HEK293 (cell line): ENCODE data around the gene SCAMP2.

Source experiments
- CTCF ChIA-PET: fragments of 350-600 bp; formaldehyde crosslinking; extraction: SDS; loops from one replicate; lab custom pipeline; 2021; ENCODE audit warnings: antibody characterized with exemption; lab: Yijun Ruan, JAX
- POLR2A ChIA-PET: fragments of 300-600 bp; formaldehyde crosslinking; extraction: SDS; loops from one replicate; lab custom pipeline; 2020; ENCODE audit warnings: antibody characterized with exemption, inconsistent platforms; lab: Yijun Ruan, JAX
- H3K27ac ChIP-seq: fragments of 200-500 bp; sonication (Bioruptor generic); 2 replicates; pipeline ENCODE4 v1.5.1; 2014; ENCODE audit warnings: low read depth, low read length, control low read depth, inconsistent platforms; ENCODE audit errors: extremely low read depth
- H3K36me3 ChIP-seq, 2 experiments: fragments of 200-500 bp in 1 of 2; sonication (Bioruptor generic) in 1 of 2; 1 replicate in 1 of 2; 2 replicates in 1 of 2; pipeline ENCODE4 v1.5.1; 2014 to 2017; ENCODE audit warnings: inconsistent platforms in 2 of 2, low read length in 2 of 2; ENCODE audit not compliant: control insufficient read depth in 2 of 2, insufficient read depth in 1 of 2
- H3K4me1 ChIP-seq: fragments of 200-500 bp; sonication (Bioruptor generic); 2 replicates; pipeline ENCODE4 v1.5.1; 2014; ENCODE audit warnings: mild to moderate bottlenecking, low read length, inconsistent platforms; ENCODE audit not compliant: control insufficient read depth, insufficient read depth
- H3K4me3 ChIP-seq: 2 replicates; pipeline ENCODE4 v1.5.1; 2011; ENCODE audit warnings: low read depth, mild to moderate bottlenecking, control low read depth, low read length, moderate library complexity
- H3K9me3 ChIP-seq: fragments of 200-500 bp; sonication (Bioruptor generic); 2 replicates; pipeline ENCODE4 v1.5.1; 2014; ENCODE audit warnings: low read depth, low read length, inconsistent platforms; ENCODE audit not compliant: control insufficient read depth, insufficient read depth
- YY2 ChIP-seq: fragments of 450-650 bp; formaldehyde crosslinking; IDR thresholded peaks from 2 replicates; pipeline ENCODE4 v1.5.1; 2016; ENCODE audit warnings: missing biosample characterization, missing genetic modification characterization
- ZBTB17 ChIP-seq: fragments of 450-650 bp; formaldehyde crosslinking; IDR thresholded peaks from 2 replicates; pipeline ENCODE4 v1.5.1; 2016; ENCODE audit warnings: missing biosample characterization, missing genetic modification characterization
- ZEB2 ChIP-seq: fragments of 450-650 bp; formaldehyde crosslinking; IDR thresholded peaks from 2 replicates; pipeline ENCODE4 v1.5.1; 2016; ENCODE audit warnings: missing biosample characterization, missing genetic modification characterization
- ZFHX2 ChIP-seq: fragments of 450-650 bp; formaldehyde crosslinking; conservative IDR thresholded peaks from 2 replicates; pipeline ENCODE4 v1.5.1; 2016; ENCODE audit warnings: missing biosample characterization, missing genetic modification characterization
- ZNF366 ChIP-seq: fragments of 450-650 bp; formaldehyde crosslinking; conservative IDR thresholded peaks from 2 replicates; pipeline ENCODE4 v1.5.1; 2016; ENCODE audit warnings: missing biosample characterization, missing genetic modification characterization
- ZNF37A ChIP-seq: fragments of 450-650 bp; IDR thresholded peaks from 2 replicates; pipeline ENCODE4 v1.5.1; 2018; ENCODE audit warnings: missing biosample characterization, missing genetic modification characterization
- ZNF416 ChIP-seq: fragments of 450-650 bp; formaldehyde crosslinking; IDR thresholded peaks from 2 replicates; pipeline ENCODE4 v1.5.1; 2016; ENCODE audit warnings: missing biosample characterization, missing genetic modification characterization
- ZNF510 ChIP-seq: fragments of 450-650 bp; formaldehyde crosslinking; IDR thresholded peaks from 2 replicates; pipeline ENCODE4 v1.5.1; 2018; ENCODE audit warnings: mild to moderate bottlenecking, missing genetic modification characterization, missing biosample characterization; ENCODE audit not compliant: insufficient replicate concordance
- ZNF629 ChIP-seq: fragments of 450-650 bp; formaldehyde crosslinking; IDR thresholded peaks from 2 replicates; pipeline ENCODE4 v1.5.1; 2017; ENCODE audit warnings: missing biosample characterization, missing genetic modification characterization
- ZNF768 ChIP-seq: fragments of 450-650 bp; formaldehyde crosslinking; IDR thresholded peaks from 2 replicates; pipeline ENCODE4 v1.5.1; 2018; ENCODE audit warnings: missing biosample characterization, mild to moderate bottlenecking, missing genetic modification characterization
- ZSCAN30 ChIP-seq: fragments of 450-650 bp; IDR thresholded peaks from 2 replicates; pipeline ENCODE4 v1.5.1; 2018; ENCODE audit warnings: missing biosample characterization, mild to moderate bottlenecking, missing genetic modification characterization, moderate library complexity
- TF ChIP-seq, protein P1 (sequence below): fragments of 450-650 bp; formaldehyde crosslinking; conservative IDR thresholded peaks from 2 replicates; pipeline ENCODE4 v1.5.1; 2016; ENCODE audit warnings: low read depth, missing biosample characterization, missing genetic modification characterization
- TF ChIP-seq, protein P2 (sequence below): fragments of 450-650 bp; formaldehyde crosslinking; IDR thresholded peaks from 2 replicates; pipeline ENCODE4 v1.5.1; 2016; ENCODE audit warnings: missing biosample characterization, missing genetic modification characterization
- TF ChIP-seq, protein P3 (sequence below): fragments of 450-650 bp; formaldehyde crosslinking; conservative IDR thresholded peaks from 2 replicates; pipeline ENCODE4 v1.5.1; 2016; ENCODE audit warnings: low read depth, missing biosample characterization, missing genetic modification characterization
- TF ChIP-seq, protein P4 (sequence below): fragments of 450-650 bp; formaldehyde crosslinking; IDR thresholded peaks from 2 replicates; pipeline ENCODE4 v1.5.1; 2016; ENCODE audit warnings: missing biosample characterization, missing genetic modification characterization
- TF ChIP-seq, protein P5 (sequence below): fragments of 450-650 bp; formaldehyde crosslinking; IDR thresholded peaks from 2 replicates; pipeline ENCODE4 v1.5.1; 2016; ENCODE audit warnings: missing biosample characterization, missing genetic modification characterization

Gene SCAMP2

DNA sequence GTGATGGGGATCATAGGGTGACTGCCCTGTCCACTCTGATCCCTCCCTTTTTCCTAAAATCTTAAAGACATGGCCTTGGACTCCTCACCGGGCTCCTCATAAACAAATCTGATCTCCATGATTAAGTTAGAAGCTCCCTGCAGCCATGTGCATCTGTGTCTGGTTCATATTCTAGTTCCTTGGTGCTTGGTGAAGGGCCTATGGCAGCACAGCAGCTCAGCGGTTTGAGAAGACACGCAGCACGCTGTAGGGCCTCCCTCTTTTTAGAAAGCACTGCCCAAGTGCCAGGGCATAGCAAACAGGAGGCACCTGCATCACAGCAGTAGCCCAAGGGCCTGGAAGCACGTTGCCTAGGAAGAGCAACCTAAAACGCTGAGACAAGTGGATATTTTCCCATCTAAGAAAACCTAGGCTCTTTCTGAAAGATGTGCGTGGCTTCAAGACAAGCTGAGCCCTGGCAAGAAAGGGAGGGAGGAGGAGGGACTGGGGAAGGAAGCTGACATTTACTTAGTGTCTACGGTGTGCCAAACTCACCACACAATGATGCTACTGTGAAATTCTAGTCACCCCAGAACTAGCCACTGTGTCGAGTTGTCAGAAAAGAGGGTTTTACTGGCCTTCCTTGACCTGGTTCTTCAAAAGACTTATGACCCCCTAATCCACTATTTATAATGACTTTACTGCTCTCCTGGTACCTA, 15.3 kb downstream of the SCAMP2 start (continued):
- TF ChIP-seq, protein P1, sequence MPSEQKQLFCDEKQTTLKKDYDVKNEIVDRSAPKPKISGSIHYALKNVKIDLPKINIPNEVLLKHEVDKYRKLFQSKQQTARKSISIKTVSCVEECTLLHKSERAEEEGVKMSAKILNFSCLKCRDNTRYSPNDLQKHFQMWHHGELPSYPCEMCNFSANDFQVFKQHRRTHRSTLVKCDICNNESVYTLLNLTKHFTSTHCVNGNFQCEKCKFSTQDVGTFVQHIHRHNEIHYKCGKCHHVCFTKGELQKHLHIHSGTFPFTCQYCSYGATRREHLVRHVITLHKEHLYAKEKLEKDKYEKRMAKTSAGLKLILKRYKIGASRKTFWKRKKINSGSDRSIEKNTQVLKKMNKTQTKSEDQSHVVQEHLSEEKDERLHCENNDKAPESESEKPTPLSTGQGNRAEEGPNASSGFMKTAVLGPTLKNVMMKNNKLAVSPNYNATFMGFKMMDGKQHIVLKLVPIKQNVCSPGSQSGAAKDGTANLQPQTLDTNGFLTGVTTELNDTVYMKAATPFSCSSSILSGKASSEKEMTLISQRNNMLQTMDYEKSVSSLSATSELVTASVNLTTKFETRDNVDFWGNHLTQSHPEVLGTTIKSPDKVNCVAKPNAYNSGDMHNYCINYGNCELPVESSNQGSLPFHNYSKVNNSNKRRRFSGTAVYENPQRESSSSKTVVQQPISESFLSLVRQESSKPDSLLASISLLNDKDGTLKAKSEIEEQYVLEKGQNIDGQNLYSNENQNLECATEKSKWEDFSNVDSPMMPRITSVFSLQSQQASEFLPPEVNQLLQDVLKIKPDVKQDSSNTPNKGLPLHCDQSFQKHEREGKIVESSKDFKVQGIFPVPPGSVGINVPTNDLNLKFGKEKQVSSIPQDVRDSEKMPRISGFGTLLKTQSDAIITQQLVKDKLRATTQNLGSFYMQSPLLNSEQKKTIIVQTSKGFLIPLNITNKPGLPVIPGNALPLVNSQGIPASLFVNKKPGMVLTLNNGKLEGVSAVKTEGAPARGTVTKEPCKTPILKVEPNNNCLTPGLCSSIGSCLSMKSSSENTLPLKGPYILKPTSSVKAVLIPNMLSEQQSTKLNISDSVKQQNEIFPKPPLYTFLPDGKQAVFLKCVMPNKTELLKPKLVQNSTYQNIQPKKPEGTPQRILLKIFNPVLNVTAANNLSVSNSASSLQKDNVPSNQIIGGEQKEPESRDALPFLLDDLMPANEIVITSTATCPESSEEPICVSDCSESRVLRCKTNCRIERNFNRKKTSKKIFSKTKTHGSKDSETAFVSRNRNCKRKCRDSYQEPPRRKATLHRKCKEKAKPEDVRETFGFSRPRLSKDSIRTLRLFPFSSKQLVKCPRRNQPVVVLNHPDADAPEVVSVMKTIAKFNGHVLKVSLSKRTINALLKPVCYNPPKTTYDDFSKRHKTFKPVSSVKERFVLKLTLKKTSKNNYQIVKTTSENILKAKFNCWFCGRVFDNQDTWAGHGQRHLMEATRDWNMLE (tag by site-specific recombination) = no peak
- TF ChIP-seq, protein P2, sequence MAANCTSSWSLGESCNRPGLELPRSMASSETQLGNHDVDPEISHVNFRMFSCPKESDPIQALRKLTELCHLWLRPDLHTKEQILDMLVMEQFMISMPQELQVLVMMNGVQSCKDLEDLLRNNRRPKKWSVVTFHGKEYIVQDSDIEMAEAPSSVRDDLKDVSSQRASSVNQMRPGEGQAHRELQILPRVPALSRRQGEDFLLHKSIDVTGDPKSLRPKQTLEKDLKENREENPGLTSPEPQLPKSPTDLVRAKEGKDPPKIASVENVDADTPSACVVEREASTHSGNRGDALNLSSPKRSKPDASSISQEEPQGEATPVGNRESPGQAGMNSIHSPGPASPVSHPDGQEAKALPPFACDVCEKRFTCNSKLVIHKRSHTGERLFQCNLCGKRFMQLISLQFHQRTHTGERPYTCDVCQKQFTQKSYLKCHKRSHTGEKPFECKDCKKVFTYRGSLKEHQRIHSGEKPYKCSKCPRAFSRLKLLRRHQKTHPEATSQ (tag by site-specific recombination) = no peak
- TF ChIP-seq ZNF37A (tag by site-specific recombination) = no peak
- TF ChIP-seq, protein P3, sequence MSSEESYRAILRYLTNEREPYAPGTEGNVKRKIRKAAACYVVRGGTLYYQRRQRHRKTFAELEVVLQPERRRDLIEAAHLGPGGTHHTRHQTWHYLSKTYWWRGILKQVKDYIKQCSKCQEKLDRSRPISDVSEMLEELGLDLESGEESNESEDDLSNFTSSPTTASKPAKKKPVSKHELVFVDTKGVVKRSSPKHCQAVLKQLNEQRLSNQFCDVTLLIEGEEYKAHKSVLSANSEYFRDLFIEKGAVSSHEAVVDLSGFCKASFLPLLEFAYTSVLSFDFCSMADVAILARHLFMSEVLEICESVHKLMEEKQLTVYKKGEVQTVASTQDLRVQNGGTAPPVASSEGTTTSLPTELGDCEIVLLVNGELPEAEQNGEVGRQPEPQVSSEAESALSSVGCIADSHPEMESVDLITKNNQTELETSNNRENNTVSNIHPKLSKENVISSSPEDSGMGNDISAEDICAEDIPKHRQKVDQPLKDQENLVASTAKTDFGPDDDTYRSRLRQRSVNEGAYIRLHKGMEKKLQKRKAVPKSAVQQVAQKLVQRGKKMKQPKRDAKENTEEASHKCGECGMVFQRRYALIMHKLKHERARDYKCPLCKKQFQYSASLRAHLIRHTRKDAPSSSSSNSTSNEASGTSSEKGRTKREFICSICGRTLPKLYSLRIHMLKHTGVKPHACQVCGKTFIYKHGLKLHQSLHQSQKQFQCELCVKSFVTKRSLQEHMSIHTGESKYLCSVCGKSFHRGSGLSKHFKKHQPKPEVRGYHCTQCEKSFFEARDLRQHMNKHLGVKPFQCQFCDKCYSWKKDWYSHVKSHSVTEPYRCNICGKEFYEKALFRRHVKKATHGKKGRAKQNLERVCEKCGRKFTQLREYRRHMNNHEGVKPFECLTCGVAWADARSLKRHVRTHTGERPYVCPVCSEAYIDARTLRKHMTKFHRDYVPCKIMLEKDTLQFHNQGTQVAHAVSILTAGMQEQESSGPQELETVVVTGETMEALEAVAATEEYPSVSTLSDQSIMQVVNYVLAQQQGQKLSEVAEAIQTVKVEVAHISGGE (tag by site-specific recombination) = no peak

DNA sequence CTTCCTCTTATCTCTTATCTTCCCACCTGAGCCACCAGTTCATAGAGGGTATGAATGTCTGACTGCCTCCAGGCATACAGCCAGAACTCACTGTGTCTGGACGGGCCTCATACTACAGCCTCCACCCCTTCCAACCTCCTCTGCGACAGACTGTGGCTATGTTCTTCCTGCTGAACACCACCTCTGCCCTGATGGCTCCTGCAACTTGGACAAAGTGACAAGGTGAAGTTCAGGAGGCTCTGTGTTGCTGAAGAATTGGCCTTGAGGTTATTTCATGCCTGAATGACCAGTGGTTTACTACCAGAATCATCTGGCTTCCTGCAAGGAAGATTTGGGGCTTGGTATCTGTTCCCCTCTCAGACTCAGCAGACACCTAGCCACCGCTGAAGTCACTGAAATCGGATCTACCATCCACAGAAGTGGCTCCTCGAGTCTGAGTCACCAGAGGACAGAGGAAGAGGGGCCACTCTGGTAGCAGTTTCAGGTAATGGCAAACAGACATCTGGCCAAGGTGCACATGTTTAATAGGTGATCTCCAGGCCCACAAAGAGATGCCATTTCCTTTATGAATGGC, 16.0 kb downstream of the SCAMP2 start:
- H3K36me3 ChIP-seq = peaks cover 4 to 25% of the 10 kb centered on the region in 2 experiments
- peaks cover 14% of the 10 kb centered on the region for H3K4me1 ChIP-seq
- no peak overlapping the region for H3K4me3 ChIP-seq
- peak overlapping the region; percentile 42 for H3K27ac ChIP-seq
- ChIA-PET POLR2A (interaction anchor here (0.7 to 0.8 kb wide), 2 partner anchors 37 to 100 kb away, joined by 3 to 4 read pairs; partner anchors contain the start of gene RPP25), CTCF (interaction anchor here (0.6 to 2.4 kb wide), 7 partner anchors 10 to 1179 kb away, joined by 3 to 10 read pairs (median 4); no protein-coding TSS in a partner anchor)
- no peaks in the 10 kb centered on the region for H3K9me3 ChIP-seq
- TF ChIP-seq ZNF510 (tag by site-specific recombination) (no peak), ZSCAN30 (tag by site-specific recombination) (no peak), ZNF768 (tag by site-specific recombination) (no peak), ZBTB17 (peak; percentile 54), ZFHX2 (no peak), ZNF416 (tag by site-specific recombination) (no peak), ZEB2 (tag by site-specific recombination) (peak; percentile 33; the same call in 1 of the 2 replicates), YY2 (no peak), ZNF366 (tag by site-specific recombination) (peak; percentile 16; the same call in 1 of the 2 replicates), ZNF629 (tag by site-specific recombination) (0 out of 2 replicates have a peak, but pooled peaks have one; percentile 10)
- TF ChIP-seq, protein P4, sequence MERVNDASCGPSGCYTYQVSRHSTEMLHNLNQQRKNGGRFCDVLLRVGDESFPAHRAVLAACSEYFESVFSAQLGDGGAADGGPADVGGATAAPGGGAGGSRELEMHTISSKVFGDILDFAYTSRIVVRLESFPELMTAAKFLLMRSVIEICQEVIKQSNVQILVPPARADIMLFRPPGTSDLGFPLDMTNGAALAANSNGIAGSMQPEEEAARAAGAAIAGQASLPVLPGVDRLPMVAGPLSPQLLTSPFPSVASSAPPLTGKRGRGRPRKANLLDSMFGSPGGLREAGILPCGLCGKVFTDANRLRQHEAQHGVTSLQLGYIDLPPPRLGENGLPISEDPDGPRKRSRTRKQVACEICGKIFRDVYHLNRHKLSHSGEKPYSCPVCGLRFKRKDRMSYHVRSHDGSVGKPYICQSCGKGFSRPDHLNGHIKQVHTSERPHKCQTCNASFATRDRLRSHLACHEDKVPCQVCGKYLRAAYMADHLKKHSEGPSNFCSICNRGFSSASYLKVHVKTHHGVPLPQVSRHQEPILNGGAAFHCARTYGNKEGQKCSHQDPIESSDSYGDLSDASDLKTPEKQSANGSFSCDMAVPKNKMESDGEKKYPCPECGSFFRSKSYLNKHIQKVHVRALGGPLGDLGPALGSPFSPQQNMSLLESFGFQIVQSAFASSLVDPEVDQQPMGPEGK (tag by site-specific recombination) = peak; percentile 18; the same call in 1 of the 2 replicates
- TF ChIP-seq, protein P5, sequence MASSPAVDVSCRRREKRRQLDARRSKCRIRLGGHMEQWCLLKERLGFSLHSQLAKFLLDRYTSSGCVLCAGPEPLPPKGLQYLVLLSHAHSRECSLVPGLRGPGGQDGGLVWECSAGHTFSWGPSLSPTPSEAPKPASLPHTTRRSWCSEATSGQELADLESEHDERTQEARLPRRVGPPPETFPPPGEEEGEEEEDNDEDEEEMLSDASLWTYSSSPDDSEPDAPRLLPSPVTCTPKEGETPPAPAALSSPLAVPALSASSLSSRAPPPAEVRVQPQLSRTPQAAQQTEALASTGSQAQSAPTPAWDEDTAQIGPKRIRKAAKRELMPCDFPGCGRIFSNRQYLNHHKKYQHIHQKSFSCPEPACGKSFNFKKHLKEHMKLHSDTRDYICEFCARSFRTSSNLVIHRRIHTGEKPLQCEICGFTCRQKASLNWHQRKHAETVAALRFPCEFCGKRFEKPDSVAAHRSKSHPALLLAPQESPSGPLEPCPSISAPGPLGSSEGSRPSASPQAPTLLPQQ (tag by site-specific recombination) = 0 out of 2 replicates have a peak, but pooled peaks have one; percentile 31
